G401.6 (cell line): ENCODE results near the gene E2F2.
A peak's percentile ranks its signal among the peaks of the same experiment; 100 is the strongest.

Experiments
- FAIRE-seq: peaks from 2 replicates; lab custom pipeline; 2012; peaks lifted over from hg19 to GRCh38; lab: Jason Lieb, UNC

The E2F2 gene

DNA sequence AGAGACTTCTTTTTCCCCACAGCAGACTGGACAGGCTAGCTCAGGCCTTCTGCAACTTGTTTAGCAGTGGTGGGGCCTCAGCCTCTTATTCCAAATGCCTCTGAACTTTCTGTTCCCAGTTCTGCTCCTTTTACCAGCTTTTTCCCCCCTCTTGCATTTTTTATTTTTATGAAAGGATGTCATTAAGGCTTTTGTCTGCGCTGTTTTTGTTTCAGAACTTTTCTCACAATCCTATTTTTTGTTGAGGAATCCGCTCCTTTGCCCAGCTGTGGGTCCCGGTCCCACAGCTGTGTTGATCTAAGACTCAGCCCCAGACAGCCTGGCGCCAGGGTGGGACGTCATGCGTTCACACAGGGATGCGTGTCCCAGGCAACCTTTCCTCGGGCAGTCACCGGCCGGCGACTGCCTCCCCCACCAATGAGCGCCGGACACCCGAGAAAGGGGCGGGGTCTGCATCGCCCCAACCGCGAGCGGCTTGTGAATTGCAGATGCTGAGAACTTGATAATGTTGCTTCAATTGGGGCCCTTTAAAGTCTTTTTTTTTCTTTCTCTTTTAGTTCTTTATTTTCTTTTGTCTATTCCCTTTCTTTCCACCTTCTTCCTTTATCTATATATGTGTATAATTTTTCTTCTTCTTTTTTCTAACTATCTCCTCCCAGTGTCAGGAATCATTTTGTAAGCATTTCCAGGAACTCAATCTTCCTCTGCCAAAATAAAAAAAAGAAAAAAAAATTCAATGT lies 31.3 kb upstream of the E2F2 start:
- peak; percentile 98 for FAIRE-seq

DNA sequence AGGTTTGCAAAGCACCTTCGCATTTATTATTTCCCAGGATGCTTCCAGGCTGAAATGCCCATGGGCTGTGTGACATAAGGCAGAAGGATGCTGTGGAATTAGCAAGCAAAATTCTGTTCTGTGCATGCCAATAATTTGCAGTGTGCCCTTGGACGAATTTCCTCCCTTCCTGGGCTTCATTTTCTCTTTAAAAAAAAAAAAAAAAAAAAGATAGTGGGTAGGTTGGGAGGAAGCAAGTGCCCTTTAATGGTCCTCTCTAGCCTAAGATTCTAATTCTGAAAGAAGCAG lies 30.7 kb upstream of the E2F2 start:
- no peak for FAIRE-seq

DNA sequence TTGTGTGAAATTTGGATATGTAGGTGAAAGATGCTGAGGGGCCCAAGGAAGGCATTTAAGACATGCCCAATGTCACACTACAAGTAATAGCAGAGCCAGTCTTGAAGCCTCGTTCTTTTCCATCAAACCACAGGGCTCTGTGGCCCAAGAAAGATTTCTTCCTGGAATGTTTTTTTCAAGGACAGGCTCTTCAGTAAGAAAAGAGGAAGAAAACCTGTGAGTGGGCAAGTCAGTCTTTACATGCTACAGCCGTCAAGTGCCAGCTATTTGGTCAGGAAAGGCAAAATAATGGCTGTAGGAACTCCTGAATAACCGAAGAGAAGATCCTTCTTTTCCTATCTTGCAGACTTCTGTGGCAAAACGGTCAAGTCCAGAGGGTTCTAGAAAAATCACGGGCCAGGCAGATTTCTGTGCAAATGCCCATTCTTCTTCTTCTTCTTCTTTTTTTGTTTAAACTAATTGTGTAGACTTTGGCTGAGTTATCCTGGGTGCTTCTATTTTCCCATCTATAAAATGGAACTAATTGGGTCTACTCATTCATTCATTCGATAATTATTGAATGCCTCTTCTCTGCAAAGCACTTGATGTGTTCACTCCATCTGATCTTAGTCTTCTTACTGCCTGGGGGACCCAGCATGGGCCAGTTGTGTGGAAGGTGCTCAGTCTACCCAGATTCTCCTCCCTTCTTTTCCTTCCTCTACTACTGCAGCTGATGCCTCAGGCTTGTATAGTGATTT lies 30.2 kb upstream of the E2F2 start:
- FAIRE-seq, result no peak

DNA sequence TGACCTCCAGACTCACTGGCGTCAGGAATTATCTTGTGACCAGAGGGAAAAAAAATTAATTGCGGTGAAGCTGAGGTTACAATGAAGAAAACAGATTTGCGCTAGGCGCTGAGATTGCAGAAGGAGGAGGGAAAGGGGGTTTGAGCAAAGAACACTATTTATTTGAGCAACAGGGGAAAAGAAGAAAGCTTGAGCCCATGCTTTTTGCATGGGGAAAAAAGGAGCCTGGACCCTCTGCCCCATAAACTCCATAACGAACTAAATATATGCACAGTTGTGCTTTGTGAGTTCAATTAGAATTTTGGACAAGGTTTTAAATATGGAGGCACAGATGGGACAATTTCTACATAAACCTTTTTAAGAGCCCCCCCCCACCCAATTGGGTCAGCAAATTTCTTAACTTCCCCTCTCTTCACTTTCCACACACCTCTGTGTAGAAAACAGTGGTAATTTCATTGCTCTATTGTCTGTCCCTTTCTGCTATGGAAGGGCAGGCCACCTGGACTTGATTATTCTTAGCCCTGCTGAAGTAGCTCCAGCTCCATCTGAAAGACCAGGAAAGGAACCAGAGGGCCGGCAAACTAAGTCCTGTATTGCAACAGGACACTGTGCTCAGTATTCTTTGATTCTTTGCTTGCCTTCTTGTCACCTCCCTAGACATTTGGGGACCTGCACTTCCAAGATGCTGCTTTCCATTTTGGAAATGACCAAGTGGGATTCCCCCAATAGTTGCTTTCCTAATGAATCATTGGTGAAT lies 29.1 kb upstream of the E2F2 start:
- FAIRE-seq, result no peak

DNA sequence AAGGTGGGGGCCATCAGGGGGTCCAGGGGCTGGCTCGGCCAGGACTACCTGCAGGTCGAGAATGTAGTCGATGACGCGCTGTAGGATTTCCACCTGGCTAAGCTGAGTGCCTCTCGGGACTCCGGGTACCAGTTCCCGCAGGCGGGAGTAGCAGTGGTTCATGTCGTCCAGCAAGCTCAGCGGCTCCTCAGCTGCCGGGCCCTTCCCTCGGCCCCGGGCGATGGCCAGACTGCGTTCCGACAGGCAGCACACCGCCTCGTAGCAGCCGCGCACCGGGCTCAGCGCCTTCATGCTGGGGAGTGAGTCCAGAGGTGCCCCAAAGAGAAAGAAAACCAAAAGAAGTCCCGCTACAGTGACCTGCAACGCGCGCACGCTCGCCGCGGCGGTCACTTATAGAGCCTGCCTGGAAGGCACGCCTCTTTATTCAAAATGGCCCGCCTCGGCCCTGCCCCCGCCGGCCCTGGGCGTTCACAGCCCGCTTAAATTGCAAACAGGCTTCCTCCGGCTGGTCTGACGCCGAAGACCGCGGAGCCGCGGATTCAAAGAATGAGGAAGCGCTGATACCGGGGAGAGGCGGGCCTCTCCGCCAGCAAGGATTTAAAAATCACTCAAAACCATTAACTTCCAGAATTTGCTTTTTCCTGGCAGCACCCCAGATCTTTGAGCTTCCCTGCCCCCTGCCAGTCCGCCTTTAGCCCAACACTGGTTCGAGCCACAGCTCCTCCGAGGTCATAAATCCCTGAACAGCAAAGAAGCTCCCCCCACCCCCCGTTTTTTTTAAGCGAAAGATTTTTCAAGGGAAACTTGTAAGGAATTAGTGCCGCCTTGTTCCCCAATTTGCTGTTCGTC lies 28.3 kb upstream of the E2F2 start, which contains the start of gene ID3:
Gene ID3, minus strand, starts transcription at position 366 of the 849 bp plus-strand sequence. Its CDS starts 75 bp downstream, at position 291.
- peak; percentile 98 for FAIRE-seq

DNA sequence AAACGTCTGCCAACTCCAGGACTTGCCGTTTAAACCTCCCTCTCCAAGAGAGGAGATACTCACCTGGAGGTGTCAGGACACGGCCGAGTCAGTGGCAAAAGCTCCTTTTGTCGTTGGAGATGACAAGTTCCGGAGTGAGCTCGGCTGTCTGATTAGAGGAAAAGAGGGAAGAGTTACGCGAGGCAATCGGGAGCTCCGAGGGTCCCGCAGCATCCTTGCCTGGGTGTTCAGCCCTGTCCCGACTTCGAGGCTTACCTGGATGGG lies 27.8 kb upstream of the E2F2 start:
- FAIRE-seq, result no peak

DNA sequence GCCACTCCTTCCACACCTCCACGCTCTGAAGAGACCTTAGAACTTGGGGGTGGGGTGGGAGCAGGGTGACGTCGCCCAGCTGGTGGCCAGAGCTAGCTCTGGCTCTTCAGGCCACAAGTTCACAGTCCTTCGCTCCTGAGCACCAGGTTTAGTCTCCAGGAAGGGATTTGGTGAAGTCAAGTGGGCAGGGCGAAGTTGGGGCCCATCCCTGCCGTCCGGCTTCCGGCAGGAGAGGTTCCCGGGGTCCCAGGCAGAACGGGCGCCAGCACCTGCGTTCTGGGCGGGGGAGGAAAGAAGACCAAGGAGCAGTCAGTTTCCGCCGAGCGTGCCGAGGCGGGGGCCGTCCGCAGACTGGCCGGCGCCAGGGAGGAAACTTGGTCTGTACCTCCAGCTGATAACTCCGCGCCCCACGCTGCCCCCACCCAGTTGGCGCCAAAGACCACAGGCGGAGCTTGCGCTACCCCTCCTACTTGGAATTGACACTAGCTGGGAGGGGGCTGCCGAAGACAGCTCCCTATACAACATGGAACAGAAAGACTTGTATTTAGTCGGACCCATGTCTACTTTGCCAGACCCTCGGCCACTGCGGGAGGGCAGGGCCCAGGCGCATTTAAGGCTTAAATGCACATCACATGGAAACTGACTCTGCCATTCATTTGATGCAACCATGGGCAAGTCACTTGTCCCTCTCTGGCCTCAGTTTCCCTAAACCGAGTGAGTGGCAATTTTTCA lies 27.3 kb upstream of the E2F2 start:
- no peak for FAIRE-seq

DNA sequence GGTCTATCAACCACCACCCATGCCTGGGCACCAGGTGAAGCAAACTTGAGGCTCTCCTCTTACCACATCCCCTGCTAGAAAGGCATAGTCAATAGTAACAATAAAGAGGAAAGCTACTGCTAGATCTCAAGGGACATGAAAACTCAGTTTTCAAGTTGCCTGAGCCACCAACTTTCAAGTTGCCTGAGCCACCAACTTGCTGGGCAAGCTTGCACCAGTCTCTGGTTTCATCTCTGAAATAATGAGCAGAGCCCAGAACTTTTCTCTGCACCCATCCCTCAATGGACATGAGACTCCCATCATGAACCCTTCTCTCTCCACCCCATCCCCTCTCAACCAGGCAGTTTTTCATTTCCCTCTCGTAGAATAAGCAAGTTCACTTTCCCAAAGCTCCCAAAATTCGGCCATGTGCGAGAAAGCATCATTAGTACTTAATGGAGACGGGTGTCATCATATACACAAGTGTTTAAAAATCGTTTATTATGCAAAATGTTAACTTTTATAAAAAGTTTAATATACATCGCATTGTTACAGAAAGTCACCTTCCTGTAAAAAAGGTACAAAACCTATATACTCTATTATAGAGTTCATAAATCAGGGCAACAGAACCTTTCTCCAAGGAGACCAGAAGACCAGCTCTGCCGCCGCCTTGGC lies 26.6 kb upstream of the E2F2 start:
- no peak for FAIRE-seq

DNA sequence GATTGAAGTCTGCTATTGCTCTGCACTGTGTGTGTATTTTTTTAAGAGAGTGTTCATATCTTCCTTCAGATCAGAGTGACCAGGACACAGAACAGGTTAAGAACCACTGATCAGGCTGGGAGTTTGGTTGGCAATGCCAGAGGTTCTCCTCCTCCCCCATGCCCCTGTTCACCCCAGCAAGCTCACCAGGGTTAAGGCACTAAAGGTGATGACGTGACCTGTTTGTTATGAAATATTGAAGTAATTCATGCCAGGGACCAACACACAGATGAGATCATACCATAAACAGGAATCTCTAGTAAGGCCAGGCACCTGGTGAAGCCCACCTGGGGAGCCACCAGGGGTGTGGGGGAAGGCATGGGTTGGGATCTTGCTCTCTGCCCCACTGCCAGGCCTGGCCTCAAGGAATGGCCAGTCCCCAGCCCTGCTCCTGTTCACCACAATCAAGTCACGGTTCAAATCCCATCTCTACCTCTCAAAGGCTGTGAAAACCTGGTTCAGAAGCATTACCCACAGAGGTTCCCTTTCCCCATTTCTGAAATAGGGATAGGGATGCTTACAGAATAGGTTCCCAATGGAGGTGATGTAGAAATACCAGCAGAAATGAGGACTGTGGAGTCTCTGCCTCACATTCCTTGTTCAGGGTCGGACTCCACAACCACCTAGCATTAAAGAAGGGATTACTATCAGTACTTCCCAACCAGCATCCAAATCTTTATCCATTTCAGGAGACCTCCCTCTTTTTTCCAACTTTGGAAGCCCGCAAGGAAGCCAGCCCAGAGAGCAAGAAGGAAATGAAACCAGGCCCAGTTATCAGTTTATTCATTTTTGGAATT lies 25.8 kb upstream of the E2F2 start:
- no peak for FAIRE-seq

DNA sequence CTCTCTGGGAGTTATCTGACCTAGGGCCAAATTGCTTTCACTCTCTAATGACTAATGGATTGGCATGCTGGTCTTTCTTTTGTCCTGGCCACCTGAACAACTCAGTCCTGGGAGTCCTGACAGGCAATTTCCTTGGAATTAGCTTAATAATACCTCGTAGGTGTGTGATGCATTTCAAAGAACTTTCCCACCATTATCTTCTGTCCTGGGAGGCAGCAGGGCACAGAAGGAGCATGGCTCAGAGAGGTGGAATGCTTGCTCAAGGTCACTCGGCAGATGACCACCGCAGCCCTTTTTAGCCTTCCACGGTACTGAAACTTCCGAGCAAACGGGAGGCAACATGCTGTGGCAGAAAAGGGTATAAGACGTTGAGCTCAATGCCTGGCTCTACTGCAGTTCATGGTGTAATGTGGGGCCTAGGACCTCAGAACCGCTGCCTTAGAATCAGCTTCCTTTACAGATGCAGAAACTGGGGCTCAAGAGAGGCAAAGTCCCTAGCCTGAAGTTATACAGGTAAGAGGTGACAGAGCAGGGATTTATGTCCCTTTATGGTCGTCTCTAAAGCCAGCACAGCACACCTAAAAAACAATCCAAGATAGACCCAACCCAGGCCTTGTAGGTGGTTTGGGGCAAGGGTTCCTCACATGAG lies 25.1 kb upstream of the E2F2 start:
- FAIRE-seq, result peak; percentile 99

DNA sequence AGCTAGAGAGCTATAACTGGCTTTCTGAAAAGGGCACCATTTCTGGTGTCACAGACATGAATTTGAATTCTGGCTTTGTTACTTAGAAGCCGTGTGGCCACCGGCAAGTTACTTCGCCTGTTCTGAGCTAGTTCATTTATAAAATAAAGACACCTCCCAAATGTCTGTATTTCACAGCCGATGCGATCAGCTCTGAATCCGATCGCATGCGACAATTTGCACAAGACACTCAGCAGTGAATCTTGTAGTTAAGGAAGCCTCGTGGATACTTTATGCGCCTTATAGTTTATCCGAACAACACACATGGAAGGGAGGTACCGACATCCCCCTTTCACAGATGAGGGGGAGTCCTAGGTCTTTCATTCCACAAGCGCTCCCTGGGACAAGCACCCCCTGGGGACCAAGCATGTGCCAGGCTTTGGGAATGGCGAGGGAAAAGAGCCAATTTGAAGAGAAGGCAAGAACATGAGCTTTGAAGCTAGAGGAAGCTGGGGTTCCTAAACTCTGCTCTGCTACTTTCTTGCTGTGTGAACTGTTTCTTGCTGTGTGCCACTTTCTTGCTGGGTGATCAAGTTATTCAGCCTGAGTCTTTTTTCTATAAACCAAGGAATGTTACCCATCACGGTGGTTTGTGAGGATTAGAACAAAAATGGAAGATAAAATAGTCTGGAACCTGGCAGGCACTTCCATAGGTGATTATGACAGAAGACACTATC lies 24.4 kb upstream of the E2F2 start:
- no peak for FAIRE-seq

DNA sequence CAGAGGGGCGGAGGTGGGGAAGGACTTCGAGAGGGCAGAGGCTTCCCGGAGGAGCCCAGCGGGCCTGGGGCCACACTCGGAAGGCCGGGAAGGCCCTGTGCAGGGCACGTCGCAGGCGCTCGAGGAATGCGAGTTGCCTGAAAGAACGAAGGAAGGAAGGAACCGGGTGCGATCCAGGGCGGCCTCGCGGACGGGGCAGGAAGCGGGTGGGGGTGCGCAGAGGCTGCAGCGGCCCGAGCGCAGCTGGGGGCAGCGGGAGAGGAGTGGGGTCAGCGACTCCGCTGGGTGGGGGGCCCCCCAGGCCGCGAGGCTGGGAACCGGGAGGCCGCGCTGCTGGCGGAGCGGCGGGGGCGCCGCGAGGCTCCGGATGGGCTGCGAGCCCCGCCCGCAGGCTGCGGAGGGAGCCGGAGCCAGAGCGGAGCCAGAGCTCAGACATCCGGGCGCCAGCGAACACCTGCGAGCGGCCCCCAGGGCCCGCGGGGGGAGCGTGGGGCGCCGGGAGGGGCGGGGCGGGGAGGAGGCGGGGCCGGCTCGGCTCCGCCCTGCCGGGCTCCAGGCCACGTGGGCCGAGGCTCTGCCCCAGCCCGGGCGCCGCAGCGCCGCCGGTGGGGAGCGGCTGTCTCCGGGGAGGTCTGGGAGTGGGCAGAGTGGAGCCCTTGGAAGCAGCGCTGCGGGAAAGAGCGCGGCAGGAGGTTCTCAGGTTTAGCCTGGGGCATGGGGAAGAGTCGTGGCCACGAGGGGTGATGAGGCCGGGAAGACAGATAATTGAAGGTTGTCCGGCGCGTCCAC lies 23.6 kb upstream of the E2F2 start:
- peak; percentile 17 for FAIRE-seq

DNA sequence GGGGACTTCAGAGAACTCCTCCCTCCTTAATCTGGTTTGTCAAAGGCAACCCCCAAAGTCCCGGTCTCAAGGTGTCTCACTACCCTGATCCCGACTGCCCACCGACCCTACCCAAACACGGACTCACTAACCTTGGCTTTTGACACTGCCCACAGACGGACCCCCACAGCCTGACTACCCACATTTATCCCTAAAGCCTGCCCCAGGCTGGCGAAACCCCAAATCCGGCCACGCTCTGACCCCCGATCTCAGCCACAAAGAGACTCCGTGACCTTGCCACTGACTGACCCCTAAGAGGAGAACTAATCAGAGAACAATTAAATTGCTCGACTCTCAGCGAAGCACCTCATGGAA lies 23.1 kb upstream of the E2F2 start:
- FAIRE-seq, result no peak

DNA sequence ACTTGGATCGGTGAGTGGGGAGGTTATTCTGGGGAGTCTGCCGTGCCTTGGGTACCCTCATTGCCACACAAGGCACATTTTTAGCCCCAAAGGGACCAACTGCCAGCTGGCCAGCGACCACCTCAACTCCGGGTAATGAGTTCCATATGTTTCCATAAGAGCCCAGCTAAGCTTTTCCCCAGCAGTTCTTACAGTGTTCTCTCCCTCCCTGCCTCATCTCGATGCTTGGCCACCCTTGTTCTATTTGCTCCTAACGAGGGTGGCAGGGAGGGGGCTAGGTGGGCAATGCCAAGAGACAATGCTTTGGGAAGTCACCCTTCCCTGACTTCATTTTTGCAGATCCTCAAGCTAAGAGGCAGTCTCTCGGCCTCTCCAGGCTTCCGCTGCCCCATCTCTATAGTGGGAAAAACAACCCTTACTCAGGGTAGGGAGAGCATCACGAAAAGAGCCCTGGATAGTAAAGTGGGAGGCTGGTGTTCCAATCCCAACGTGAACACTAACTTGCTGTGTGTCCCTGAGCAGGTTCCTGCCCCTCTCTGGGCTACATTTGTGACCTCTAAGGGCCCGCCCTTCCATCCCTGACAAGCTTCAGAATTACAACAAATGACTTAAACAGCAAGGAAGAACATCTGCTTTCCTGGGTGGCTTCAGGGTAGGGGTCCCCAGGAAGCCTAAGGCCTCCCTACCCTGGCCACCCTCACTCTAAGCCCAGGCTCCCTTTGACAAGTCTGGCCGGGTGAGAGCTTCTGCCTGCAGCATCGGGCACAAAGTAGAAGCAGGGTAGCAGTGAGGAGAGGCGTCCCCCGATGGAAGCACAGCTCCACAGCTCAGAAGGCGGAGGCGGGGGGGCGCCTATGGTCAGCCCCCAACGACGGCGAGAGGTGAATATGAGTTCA lies 22.4 kb upstream of the E2F2 start:
- FAIRE-seq, result no peak

DNA sequence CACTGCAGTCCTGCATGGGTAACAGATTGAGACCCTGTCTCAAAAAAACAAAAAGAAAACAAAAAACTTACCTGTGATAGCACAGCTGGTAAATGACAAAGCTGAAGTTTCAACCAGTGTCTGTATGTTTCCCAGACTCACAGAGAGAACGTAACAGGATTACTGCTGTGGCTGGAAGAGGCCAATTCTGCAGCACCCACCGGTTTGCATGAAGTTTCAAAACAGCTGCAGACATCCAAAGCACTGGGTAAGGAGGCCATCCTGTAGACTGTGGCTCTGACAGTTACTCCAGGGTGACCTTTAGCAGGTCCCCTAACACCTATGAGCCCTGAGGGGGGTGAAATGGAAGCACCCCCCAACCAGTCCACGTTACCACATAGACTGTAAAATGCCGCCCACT lies 20.8 kb upstream of the E2F2 start:
- FAIRE-seq, result no peak

DNA sequence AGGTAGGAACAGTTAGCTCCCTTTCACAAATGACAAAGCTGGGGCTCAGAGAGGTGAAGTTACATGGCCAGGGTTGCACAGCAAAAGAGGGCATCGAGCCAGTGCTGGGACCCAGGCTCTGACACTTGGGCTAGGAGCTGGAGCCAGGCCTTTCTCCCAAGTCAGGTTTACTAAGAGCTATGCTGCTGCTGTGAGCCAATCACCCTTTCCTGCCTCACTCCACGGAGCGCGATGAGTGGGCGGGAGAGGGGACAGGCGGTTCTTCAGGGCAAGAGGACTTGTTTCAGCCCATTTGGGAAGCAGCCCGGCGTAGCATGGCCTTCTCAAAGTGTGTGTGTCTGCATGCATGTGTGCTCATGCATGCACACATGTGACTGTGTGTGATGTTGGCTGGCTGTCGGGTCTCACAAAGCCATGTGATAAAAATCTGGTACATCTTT lies 17.7 kb upstream of the E2F2 start:
- FAIRE-seq, result no peak

DNA sequence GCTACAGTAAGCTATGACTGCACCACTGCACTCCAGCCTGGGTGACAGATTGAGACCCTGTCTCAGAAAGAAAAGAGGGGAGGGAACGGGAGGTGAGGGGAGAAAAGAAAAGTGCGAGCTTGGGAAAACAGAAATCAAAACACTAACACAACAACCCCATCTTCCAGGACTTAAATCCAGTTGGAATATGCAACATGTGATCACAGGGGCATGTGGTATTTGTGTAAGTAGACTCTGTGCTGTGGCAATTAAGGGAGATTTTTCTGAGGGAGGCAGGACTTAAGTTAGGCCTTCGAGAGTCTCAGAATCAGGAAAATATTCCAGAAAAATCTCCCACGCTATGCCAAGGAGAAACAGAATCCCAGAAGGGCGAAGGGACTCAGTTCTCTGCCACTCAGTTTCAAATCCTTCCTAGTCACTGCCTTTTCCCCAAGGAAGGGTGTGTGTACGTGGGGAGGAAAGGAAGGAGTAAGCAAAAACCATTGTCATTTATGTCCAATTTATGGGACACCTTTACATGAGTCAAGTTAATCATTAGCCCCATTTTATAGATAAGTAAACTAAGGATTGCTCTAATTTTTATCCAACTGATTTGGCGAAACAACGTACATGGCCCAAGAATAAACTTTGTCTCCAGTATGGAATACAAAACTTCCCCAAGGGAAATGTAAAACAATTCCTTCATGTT lies 16.0 kb upstream of the E2F2 start:
- FAIRE-seq, result no peak
